NOMO-1 (cell line): ENCODE measurements around the gene PLEKHG4B.
"Not testable (repeated sequence)": the region's sequence is repeated elsewhere in the genome, so short reads cannot be mapped to it uniquely, and the experiment has no call there.

Source experiments
- DNase-seq, 2 experiments: peaks; one replicate each; lab custom pipeline; 2025; ENCODE audit not compliant: unreplicated experiment in 2 of 2; lab: John Stamatoyannopoulos, UW

Gene PLEKHG4B

DNA sequence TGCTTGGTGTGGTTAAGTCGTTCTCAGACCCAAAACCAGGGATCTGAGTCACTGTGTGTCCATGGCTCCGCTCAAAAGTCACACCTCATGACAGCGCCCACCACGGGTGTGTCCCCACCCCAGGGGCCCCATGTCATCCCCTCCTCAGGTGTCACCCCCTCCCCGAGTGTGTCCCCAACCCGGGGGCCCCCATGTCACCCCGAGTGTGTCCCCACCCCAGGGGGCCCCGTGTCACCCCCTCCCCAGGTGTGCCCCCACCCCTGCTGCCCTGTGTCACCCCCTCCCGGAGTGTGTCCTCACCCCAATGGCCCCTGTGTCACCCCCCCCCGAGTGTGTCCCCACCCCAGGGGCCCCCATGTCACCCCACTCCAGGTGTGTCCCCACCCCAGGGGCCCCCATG lies 104.4 kb downstream of the PLEKHG4B start:
- DNase-seq: no peak

DNA sequence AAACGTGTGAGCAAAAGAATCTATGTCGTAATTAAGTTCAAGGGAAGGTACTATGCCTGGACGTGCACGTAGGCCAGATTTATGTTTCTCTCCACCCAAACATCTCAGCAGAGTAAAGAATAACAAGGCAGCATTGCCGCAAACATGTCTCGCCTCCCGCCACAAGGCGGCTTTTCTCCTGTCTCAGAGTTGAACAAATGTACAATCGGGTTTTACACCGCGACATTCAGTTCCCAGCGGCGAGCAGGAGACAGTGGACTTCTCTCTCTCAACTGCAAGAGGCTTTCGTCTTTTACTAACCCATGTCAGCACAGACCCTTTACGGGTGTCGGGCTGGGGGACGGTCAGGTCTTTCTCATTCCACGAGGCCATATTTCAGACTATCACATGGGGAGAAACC lies 105.1 kb downstream of the PLEKHG4B start:
- not testable (repeated sequence) for DNase-seq

DNA sequence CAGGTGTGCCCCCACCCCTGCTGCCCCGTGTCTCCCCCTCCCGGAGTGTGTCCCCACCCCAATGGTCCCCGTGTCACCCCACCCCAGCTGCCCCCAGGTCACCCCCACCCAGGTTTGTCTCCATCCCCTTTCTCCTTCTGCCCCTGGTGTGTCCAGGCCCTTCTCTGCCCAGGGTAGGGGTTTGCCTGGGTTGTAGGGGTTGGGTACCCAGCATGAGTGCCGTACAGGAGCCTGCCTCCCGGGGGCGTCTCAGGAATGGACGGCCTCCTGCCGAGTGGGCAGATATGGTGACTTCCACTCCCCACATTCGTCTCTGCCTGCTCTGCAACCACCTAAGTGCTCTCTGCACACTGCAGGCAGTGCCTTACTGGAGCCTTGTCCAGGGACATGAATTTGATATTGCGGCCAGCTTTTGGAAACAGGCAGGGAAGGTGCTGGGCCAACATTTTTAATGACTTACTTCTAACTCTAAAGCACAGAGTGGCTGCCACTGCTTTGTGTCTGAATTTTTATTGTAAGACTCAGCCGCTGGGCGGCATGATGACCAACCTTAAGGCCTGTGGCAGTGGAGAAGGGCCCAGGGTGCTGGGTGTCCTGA lies 106.0 kb downstream of the PLEKHG4B start:
- DNase-seq: no peak

DNA sequence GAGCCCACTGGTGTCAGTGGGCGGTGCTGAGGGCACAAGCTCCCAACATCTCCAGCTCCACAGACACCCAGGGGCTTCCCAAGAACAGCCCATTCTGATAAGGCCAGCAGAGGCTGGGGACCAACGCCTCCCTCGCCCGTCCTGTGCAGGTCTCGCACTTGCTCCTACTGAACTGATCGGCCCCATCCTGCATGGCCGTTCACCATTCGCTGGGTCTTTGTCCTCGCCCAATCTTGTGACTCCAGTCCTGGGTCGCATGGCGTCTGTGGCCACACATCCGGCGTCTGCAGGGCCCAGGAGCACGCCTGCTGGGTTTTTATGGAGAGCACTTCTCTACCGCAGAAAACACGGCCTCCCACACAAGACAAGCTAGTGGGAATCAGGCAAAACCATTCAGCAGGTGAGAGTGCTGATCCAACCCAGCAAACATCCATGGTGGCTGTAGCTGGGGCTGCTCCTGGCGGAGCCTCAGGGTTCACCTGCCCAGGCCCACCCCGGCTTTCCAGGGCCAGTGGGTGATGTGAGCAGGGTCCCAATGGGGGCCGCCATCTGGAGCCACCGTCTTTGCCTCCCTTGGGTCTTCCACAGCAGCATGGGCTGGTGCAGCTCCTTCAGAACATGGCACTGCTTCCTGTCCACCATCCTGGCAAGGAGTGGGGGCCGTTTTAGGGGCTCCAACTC lies 106.7 kb downstream of the PLEKHG4B start:
- DNase-seq: no peak

DNA sequence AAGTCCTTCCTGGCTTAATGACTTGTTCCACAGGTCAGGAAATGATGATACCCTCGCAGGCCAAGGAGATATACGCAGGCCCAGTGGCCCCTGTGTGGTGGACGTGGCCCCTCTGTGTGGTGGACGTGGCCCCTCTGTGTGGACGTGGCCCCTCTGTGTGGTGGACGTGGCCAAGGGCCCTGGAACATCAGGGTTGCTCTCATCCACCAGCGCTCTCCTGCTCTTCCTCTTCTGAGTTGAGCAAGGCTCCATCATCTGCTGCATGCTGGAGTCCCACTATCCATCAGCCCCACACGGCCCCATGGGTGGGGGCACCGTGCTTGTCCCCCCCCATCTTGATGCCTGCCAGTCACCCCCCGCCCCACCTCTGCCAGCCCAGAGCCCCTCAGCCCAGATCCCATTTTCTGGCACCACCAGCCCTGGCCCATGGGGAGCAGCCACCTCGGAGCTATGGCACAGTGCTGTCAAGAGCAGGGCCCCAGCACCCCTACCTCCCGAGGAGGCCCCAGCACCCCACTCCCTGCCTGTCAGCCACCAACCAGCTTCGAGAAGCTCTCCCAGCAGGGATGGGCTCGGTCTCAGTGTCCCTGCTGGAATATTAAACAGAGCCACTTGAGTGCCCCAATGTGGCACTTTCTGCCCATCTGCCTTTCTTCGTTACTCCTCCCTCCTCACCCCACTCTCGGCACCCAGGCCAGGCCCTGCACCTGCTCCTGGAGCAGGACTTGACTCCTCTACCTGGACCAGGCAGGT lies 107.4 kb downstream of the PLEKHG4B start:
- DNase-seq: no peak

DNA sequence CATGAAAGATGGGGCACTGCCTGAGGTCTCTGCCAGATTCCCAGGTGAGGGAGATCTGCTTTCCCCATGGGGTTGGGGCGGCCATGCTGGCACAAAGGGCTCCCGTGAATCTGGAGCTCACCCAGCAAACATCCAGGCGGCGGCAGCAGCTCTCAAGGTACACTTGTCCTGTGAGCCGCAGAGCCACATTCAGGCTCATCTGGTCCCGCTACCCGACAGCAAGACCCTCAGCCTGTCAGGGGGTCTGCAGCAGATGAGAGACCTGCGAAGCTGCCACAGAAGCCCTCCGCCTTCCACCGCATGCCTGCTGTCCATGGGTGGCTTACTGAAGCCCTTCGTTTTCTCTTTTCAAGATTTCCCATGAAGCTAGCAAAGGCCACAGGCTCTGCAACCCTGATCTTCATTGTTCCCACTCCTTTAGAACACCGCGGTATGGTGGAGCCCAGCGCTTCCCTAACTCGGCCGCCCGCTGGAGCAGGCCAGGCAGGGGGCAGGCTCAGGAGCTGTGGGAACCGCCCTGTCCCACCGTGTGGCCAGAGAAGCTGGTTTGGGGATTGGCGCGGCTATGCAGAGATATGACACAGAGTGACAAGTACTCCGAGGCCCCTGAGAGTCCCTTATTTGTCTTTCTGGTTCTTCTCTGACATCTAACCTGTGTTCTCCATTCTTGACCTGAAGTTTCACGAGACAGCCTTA lies 108.1 kb downstream of the PLEKHG4B start:
- no peak for DNase-seq

DNA sequence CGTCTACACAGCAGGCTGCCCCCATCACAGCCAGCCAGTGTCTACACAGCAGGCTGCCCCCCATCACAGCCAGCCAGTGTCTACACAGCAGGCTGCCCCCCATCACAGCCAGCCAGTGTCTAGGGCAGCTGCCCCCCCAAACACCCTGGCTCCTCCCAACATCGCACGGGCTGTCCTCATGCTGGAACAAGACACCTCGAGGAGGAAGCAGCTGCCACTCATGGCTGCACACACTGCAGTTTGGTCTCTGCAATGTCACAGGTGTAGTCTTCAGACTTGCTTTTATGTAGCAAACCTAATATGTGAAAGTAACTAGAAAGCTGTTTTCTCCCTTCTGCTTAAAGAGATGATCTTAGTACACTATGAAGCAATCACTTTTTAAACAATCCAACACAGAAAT lies 109.0 kb downstream of the PLEKHG4B start:
- DNase-seq: no peak

DNA sequence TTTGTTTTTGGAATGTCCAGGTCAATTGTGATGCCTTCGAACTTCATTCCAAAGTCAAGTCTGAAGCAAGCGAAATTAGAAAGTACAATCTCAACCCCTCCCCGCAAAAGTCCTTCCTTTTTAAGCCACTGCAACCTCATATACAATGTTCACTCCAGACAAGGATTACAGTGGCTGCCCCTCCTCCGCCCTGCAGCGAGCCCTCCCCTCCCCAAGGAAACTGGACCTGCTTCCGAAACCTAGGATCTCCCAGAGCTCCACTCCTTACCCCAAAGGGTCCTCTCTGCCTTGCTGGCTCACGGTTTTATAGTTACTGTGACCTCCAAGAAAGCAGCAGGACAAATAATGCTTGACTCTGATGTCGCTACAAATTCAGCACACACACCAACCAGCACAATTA lies 109.7 kb downstream of the PLEKHG4B start:
- DNase-seq: no peak

DNA sequence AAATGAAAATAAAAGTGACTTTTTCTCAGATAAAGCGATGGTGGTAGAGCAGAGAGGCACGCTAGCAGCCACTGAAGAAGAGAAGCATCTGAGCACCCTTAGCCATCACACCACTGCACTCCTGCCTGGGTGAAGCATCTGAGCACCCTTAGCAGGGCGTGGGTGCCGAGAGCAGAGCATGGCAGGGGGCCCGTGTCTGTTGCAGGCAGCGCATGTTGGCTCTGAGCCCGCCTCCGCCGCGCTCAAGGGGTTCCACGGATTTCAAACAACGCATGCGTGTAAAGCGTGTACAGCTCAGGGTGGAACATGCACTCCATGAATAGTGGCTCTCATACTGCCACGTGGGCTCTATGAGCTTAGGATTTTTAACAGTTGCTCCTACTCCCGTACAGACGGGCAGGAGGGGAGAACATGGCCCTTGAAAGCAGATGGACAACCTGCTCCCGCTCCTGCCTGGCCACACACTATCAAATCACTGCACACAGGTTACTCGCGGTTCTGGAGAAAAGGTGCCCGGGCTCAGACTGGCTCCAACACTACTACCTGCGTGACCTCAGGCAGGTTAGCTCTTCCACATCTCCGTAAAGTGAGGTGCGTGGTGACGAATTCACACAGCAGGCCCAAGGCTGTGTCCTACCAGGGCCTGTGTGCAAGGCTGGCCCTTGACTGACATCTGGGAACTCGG lies 111.4 kb downstream of the PLEKHG4B start:
- DNase-seq: no peak

DNA sequence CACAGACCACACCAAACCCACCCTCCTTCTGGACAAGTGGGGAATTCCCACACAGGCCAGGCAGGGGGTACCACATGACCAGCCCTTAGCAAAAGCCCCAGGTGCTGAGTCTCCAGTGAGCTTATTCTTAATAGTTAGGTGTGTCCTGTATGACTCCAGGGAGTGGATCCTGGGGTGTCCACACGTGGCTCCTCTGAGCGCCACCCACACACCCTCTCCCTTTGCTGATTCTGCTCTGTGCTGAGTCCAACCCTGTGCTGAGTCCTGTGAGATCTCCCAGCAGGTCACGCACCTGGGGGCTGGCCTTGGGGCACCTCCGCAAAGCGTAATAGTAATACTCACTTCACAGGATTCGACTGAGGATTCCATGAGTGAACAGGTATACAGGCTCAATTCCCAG lies 112.0 kb downstream of the PLEKHG4B start:
- DNase-seq: no peak

DNA sequence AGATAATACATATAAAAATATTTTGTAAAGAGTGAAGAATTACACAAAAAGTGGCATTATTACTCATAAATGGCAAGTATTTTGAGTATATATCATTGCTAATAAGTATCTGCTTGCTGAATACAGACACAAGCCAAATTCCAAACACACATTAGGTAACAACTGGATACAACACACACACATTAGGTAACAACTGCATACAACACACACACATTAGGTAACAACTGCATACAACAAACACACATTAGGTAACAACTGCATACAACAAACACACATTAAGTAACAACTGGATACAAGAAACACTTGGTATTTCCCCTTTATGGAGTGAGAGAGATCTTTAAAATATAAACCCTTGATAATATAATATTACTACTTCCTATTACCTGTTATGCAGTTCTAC lies 112.5 kb downstream of the PLEKHG4B start:
- no peak for DNase-seq

DNA sequence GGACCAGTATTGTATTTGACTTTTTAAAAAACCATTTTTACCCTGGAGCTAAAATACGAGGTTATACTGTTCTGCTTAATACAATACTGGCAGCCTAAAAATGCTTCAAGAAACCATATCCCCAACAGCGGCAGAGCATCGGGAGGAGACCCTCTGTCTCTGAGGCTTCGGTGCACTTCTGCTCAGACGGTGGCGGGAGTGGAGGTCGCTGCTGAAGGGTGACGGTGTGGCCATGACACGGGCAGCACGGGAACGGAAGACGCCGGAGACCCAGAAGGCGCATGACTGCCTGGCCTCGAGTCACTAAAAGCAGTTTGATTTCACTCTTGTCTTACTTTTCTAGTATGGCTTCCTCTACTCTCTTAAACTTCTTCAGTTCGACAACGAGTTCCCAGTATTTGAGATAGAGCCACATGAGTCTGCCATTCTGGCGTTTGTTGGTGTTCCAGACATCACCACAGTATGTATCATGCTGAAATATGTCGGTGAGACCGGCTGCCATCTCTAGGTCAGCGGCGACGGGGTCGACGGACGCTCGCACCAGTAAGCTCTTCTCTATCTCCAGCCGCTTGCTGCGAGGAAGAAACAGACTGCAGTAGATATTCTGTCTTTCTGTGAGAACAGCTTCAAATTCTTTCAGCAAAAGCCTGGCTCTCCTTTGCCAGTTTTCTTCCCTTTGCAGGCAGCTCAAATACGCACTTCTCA lies 113.2 kb downstream of the PLEKHG4B start:
- DNase-seq: no peak

DNA sequence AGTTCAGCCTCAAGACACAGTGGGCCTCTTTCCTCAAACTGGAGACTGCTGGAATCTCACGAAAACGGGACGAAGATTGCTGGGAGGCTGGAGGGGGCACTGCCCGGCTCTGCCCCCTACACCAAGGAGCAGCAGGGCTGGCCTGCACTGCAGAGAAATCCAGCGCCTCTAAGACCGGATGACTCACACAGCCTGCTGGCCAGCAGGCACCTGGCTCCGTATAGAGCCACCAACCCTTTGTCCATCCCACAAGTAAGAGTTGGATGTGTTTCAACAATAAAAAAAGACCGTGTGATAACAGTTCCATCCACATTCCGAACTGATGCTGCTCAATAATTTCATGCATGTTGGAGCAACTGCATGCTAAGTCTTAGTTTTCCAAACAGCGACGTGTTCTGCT lies 114.4 kb downstream of the PLEKHG4B start:
- no peak for DNase-seq

DNA sequence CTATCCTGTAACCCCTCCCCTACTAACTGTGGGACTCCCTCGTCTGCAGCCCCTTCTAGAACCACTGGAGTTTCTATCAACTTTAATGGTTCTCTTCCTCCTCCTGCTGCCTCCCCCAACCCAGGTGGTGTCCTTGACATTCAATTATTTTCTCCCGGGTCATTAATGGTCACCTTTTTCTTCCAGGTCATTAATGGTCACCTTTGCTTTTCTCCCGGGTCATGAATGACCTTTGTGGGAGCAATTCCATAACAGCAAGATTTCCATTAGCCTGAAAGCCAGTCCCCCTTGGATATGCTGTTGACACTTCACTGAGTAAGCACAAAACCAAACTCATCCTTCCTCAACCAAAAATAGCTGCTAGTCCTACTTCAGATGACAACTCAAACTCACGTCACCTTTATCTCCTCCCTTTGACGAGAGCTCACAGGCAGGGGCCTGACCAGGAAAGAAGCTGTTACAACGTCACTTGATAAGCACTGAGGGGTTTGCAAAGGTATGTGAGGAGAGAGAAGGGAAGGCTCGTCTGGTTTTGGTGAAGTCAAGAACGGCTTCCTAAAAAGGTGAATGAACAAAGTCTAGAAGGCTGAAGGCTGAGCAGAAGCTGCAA lies 115.1 kb downstream of the PLEKHG4B start:
- DNase-seq: no peak

DNA sequence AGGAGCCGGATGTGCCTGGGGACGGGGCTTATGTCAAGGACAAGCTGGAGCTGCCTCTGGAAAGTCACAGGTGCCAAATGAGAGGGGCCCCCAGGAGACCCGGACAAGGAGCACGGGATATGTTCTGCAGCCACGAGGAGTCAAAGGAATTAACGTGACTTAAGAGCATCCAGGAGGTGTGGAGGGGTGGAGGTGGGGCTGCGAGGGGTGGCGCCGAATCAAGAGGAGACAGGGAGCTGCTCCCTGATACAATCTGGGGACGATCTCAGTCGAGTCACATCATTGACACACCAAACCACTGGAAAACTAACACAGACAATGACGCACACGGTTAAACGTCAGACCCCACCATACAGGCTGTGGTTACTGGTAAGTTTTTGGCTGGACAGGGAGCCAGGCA lies 115.6 kb downstream of the PLEKHG4B start:
- no peak for DNase-seq

DNA sequence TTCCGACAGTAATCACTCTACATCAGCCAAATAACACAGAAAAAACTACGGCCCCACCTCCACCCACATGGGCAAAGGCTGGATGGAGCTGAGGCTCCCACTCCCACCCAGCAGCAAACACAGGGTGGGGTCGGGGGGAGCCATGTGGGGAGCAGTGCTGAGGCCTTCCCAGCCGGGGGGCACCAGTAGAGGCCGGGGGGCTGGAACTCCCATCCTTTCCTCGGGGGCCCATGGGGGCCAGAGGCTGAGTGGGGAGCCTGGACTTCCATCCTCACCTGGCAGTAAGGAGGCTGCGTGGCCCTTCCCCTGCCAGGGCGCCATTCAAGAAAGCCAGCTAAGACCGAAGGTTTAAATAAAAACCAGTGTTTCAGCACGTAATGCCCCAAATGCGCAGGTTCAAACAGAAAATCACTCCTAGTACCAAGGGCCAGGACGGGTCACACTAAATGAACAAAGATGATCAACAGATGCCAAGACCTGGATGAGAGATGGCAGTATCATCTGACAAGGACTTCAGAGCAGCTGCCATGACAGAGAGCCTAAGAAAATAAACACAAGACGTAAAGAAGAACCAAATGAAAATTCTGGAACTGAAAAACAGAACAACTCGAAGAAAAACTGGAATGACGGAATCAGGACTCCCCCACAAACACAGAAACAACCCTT lies 116.6 kb downstream of the PLEKHG4B start:
- DNase-seq: no peak

DNA sequence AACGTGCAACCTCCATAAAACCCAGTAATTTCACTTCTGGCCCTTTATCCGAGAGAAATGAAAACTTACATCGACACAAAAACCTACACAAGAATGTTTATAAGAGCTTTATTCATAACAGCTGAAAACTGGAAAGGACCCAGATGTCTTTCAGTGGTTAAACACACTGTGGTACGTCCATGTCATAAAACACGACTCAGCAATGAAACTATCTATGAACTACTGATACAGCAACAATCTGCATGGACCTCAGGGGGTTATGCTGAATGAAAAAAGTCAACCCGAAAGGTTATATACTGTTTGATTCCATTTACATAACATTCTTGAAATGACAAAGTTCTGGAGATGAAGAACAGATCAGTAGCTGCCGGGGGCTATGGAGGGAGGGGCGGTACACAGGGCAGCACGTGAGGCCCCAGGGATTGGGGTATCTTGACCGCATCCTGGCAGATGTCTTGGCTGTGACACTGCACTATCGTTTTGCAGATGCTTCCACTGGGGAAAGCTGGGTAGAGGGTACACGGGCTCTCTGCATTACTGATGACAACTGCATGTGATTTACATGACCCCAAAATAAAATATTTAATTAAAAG lies 121.9 kb downstream of the PLEKHG4B start:
- no peak for DNase-seq

DNA sequence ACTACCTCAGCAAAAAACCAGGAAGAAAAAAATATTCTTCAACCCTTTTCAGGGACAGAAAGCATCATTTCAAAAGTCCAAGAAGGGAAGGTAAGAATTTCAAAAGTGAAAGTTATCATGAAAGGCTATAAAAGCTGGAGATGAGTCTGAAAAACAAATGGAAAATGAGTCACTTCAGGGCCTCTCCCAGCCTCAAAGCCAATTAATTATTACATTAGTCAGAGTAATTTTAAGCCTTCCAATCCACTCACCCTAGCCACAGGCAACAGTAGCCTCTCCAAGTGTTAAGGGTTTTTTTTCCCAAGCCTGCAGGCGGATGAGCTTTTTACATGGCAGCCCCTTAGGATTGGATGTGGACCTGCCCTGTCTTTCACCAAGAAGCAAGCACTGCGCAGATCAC lies 123.3 kb downstream of the PLEKHG4B start:
- not testable (repeated sequence) for DNase-seq

DNA sequence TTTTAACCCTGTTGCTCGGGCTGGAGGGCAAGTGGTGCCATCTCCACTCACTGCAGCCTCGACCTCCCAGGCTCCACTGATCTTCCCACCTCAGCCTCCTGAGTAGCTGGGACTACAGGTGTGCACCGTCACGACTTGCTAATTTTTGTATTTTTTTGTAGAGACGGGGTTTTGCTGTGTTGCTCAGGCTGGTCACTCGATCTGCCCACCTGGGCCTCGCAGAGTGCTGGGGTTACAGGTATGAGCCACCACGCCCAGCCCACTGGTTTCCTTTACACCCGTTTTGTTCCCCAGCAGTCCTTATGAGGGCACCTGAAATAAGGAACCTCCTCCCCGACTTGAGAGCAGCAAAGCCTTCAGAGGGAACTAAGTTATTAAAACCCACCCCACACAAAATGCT lies 124.1 kb downstream of the PLEKHG4B start:
- DNase-seq: not testable (repeated sequence)
